Measurements from ENCODE around the gene TUBA1B. TPM values are rescaled to one million over a fixed set of nuclear protein-coding genes. Genes with fewer than 3 reads are reported as not detected.

Gene TUBA1B
- total and polyA plus RNA-seq, 7 donors, result 482 to 1,083 (median 688) TPM

- Histone ChIP-seq H3K4me3 (no peak overlapping the region), H3K36me3 (peaks cover 37 to 63% (median 57%) of the 10 kb centered on the region in 4 donors), H3K4me1 (peaks cover 0 to 56% (median 55%) of the 10 kb centered on the region in 4 donors), H3K27ac (peak overlapping the region in 3 of 4 donors; percentile 15 to 97 (median 30)), H3K9me3 (no peaks in the 10 kb centered on the region), H3K27me3 (no peaks in the 10 kb centered on the region)
- DNase-seq, result no peak
- 85 to 90% methylated on average over 9 of the region's 9 CpGs for WGBS, 2 donors
- intact Hi-C loops (cut with DNase I), result no loop called here
- TF ChIP-seq POLR2AphosphoS5 (IDR thresholded peaks at IDR 0.05), result no peak
- no peak for TF ChIP-seq EP300 (IDR thresholded peaks at IDR 0.05)
- TF ChIP-seq CTCF (IDR thresholded peaks at IDR 0.05), result no peak
- TF ChIP-seq POLR2A (IDR thresholded peaks at IDR 0.05), result no peak
Measured at GRCh38 chr12:49105504-49106084, 25.6 kb downstream of the TUBA1B start.

- peaks cover 45 to 71% (median 65%) of the 10 kb centered on the region in 4 donors for H3K36me3 ChIP-seq
- no peak overlapping the region for H3K4me3 ChIP-seq
- peaks cover 0 to 56% (median 55%) of the 10 kb centered on the region in 4 donors for H3K4me1 ChIP-seq
- intact Hi-C loops (cut with DNase I), result no loop called here
- TF ChIP-seq CTCF (IDR thresholded peaks at IDR 0.05), result no peak
- no peak for TF ChIP-seq EP300 (IDR thresholded peaks at IDR 0.05)
- TF ChIP-seq POLR2A (IDR thresholded peaks at IDR 0.05), result no peak
- no peak for TF ChIP-seq POLR2AphosphoS5 (IDR thresholded peaks at IDR 0.05)
- no peak for DNase-seq
- H3K27ac ChIP-seq, result no peak overlapping the region
- WGBS, 2 donors, result 73 to 87% methylated on average over 3 of the region's 3 CpGs
- H3K27me3 ChIP-seq, result no peaks in the 10 kb centered on the region
- no peaks in the 10 kb centered on the region for H3K9me3 ChIP-seq
Measured at GRCh38 chr12:49104822-49105221, 26.4 kb downstream of the TUBA1B start.

GRCh38 chr12:49100380-49100779 lies 30.8 kb downstream of the TUBA1B start:
- no peaks in the 10 kb centered on the region for H3K9me3 ChIP-seq
- intact Hi-C loops (cut with DNase I), result no loop called here
- TF ChIP-seq EP300 (IDR thresholded peaks at IDR 0.05), result no peak
- TF ChIP-seq POLR2AphosphoS5 (IDR thresholded peaks at IDR 0.05), result no peak
- H3K4me3 ChIP-seq, result no peak overlapping the region
- no peak overlapping the region for H3K27ac ChIP-seq
- no peaks in the 10 kb centered on the region for H3K27me3 ChIP-seq
- H3K36me3 ChIP-seq, result peaks cover 47 to 96% (median 78%) of the 10 kb centered on the region in 4 donors
- no peak for DNase-seq
- peaks cover 0 to 15% (median 12%) of the 10 kb centered on the region in 4 donors for H3K4me1 ChIP-seq
- WGBS, 2 donors, result 95 to 96% methylated on average over 6 of the region's 6 CpGs

GRCh38 chr12:49098703-49099102 lies 32.5 kb downstream of the TUBA1B start:
- WGBS, 2 donors, result 94 to 95% methylated on average over 2 of the region's 2 CpGs
- TF ChIP-seq EP300 (IDR thresholded peaks at IDR 0.05), result no peak
- TF ChIP-seq POLR2AphosphoS5 (IDR thresholded peaks at IDR 0.05), result no peak
- TF ChIP-seq CTCF (IDR thresholded peaks at IDR 0.05), result no peak
- TF ChIP-seq POLR2A (IDR thresholded peaks at IDR 0.05), result no peak
- Histone ChIP-seq H3K4me1 (peaks cover 0 to 14% (median 13%) of the 10 kb centered on the region in 4 donors), H3K27me3 (peaks cover 7 to 14% (median 8%) of the 10 kb centered on the region in 3 donors), H3K27ac (no peak overlapping the region), H3K9me3 (no peaks in the 10 kb centered on the region), H3K36me3 (peaks cover 41 to 79% (median 65%) of the 10 kb centered on the region in 4 donors), H3K4me3 (no peak overlapping the region)
- intact Hi-C loops (cut with DNase I), result no loop called here
- no peak for DNase-seq

GRCh38 chr12:49098035-49098451 lies 33.2 kb downstream of the TUBA1B start:
- Histone ChIP-seq H3K36me3 (peaks cover 34 to 72% (median 58%) of the 10 kb centered on the region in 4 donors), H3K27ac (no peak overlapping the region), H3K4me1 (peaks cover 0 to 16% (median 14%) of the 10 kb centered on the region in 4 donors), H3K27me3 (peaks cover 13 to 20% (median 15%) of the 10 kb centered on the region in 3 donors), H3K9me3 (no peaks in the 10 kb centered on the region), H3K4me3 (no peak overlapping the region)
- intact Hi-C loops (cut with DNase I), result no loop called here
- TF ChIP-seq EP300 (IDR thresholded peaks at IDR 0.05) (no peak), POLR2AphosphoS5 (IDR thresholded peaks at IDR 0.05) (no peak), POLR2A (IDR thresholded peaks at IDR 0.05) (no peak), CTCF (IDR thresholded peaks at IDR 0.05) (peak; percentile 41 to 86 (median 72))
- WGBS, 2 donors, result 69 to 70% methylated on average over 4 of the region's 4 CpGs
- DNase-seq, result no peak
